K562 (cell line): ENCODE measurements around the gene ABLIM2. TPM values are rescaled to one million over a fixed set of nuclear protein-coding genes. Genes with fewer than 3 reads are reported as not detected.

Experiments used
- ATAC-seq: fragments of 200-7000 bp; cut with Tn5 transposase; 3 replicates; pipeline ENCODE4 v1.9.1; 2020; ENCODE audit warnings: moderate library complexity
- BruUV-seq: library from RNA; stranded (reverse); fragments of 400-500 nt; replicated peaks from 2 replicates; lab custom pipeline; 2021; lab: Mats Ljungman, UMichigan
- CTCF ChIA-PET: fragments of 300-600 bp; formaldehyde crosslinking; extraction: SDS; loops from one replicate; lab custom pipeline; 2021; ENCODE audit warnings: low intra/inter-chr PET ratio; lab: Yijun Ruan, JAX
- POLR2A ChIA-PET: fragments of 300-600, 350-650 bp; sonication (Branson Sonifier 250); formaldehyde crosslinking; extraction: SDS; loops from one replicate; lab custom pipeline; 2021; ENCODE audit warnings: antibody characterized with exemption, inconsistent platforms; lab: Yijun Ruan, JAX
- DNase-seq, 4 experiments: peaks; one replicate each; pipeline versions ENCODE4 v3.0.0 to v3.0.0-alpha.2; 2011 to 2018; ENCODE audit warnings: low spot score in 3 of 4, mixed read lengths in 3 of 4; ENCODE audit errors: extremely low read depth in 1 of 4
- FAIRE-seq: peaks from 2 replicates; lab custom pipeline; 2011; peaks lifted over from hg19 to GRCh38; lab: Jason Lieb, UNC
- H2AFZ ChIP-seq: 2 replicates; pipeline ENCODE4 v1.6.0; 2011; ENCODE audit warnings: low read depth, low read length, control low read depth, inconsistent platforms
- H3K27ac ChIP-seq: fragments of 200-600 bp; 3 replicates; pipeline ENCODE4 v1.8.0; 2011; ENCODE audit warnings: low read depth, mild to moderate bottlenecking, control low read depth, inconsistent platforms, low read length, moderate library complexity, mixed read lengths; ENCODE audit errors: extremely low read depth
- H3K27me3 ChIP-seq, 2 experiments: fragments of 300-600 bp in 1 of 2; 2 replicates in 1 of 2; 3 replicates in 1 of 2; pipeline versions ENCODE4 v1.6.0 to v1.8.0; 2011; ENCODE audit warnings: inconsistent platforms in 2 of 2, low read length in 2 of 2, mild to moderate bottlenecking in 1 of 2, mixed read lengths in 1 of 2, moderate library complexity in 1 of 2; ENCODE audit not compliant: control insufficient read depth in 2 of 2, insufficient read depth in 2 of 2
- H3K36me3 ChIP-seq: fragments of 300-600 bp; 3 replicates; pipeline ENCODE4 v1.8.0; 2011; ENCODE audit warnings: mild to moderate bottlenecking, low read length, inconsistent platforms; ENCODE audit not compliant: control insufficient read depth, insufficient read depth
- H3K4me1 ChIP-seq, 2 experiments: fragments of 200-600 bp in 1 of 2; replicated peaks in 1 of 2; 2 replicates in 1 of 2; 3 replicates in 1 of 2; pipeline versions ENCODE4 v1.5.1 to v1.8.0; 2011; ENCODE audit warnings: inconsistent platforms in 2 of 2, low read length in 2 of 2, mild to moderate bottlenecking in 1 of 2, mixed read lengths in 1 of 2, moderate library complexity in 1 of 2; ENCODE audit not compliant: control insufficient read depth in 2 of 2, insufficient read depth in 2 of 2
- H3K4me2 ChIP-seq: 2 replicates; pipeline ENCODE4 v1.6.1; 2011; ENCODE audit warnings: low read length, control low read depth, inconsistent platforms, mixed read lengths; ENCODE audit not compliant: insufficient read depth
- H3K4me3 ChIP-seq: fragments of 200-600 bp; sonication (generic), shearing (Covaris generic); 2 replicates; pipeline ENCODE4 v1.5.1; 2016; ENCODE audit warnings: control low read depth, inconsistent platforms
- H3K79me2 ChIP-seq: fragments of 200-600 bp; 3 replicates; pipeline ENCODE4 v1.8.0; 2011; ENCODE audit warnings: low read length, inconsistent platforms; ENCODE audit not compliant: control insufficient read depth, insufficient read depth
- H3K9ac ChIP-seq, 2 experiments: 2 replicates each; pipeline versions ENCODE4 v1.6.0 to v1.6.1; 2011; ENCODE audit warnings: low read depth in 2 of 2, low read length in 2 of 2, control low read depth in 1 of 2, inconsistent platforms in 1 of 2, mild to moderate bottlenecking in 1 of 2, mixed read lengths in 1 of 2; ENCODE audit not compliant: insufficient read depth in 1 of 2
- H3K9me1 ChIP-seq: one replicate; pipeline ENCODE4 v1.6.0; 2011; ENCODE audit warnings: inconsistent platforms, mild to moderate bottlenecking, low read length, moderate library complexity; ENCODE audit not compliant: control insufficient read depth, insufficient read depth
- H3K9me3 ChIP-seq: replicated peaks from 2 replicates; pipeline ENCODE4 v1.5.1; 2011; ENCODE audit warnings: low read depth, low read length, inconsistent platforms; ENCODE audit not compliant: control insufficient read depth, insufficient read depth
- H4K20me1 ChIP-seq: replicated peaks from 2 replicates; pipeline ENCODE4 v1.6.1; 2011; ENCODE audit warnings: low read length, inconsistent platforms, mixed read lengths; ENCODE audit not compliant: control insufficient read depth, insufficient read depth
- BHLHE40 ChIP-seq: IDR thresholded peaks from 2 replicates; pipeline ENCODE4 v1.6.1; 2011; ENCODE audit warnings: low read length, improper control_type of control experiment
- CREM ChIP-seq: IDR thresholded peaks from 2 replicates; pipeline ENCODE4 v1.6.1; 2014; ENCODE audit warnings: antibody characterized with exemption, low read depth
- DACH1 ChIP-seq: fragments of 450-650 bp; IDR thresholded peaks from 2 replicates; pipeline ENCODE4 v1.6.1; 2018; ENCODE audit not compliant: partially characterized antibody
- EGR1 ChIP-seq: fragments of 450-650 bp; conservative IDR thresholded peaks from 2 replicates; pipeline ENCODE4 v1.6.1; 2017; ENCODE audit warnings: mild to moderate bottlenecking
- MAFF ChIP-seq: IDR thresholded peaks from 2 replicates; pipeline ENCODE4 v1.6.1; 2012; ENCODE audit warnings: low read length, improper control_type of control experiment
- NFIX ChIP-seq: fragments of 250-450 bp; sonication (Bioruptor Pico); IDR thresholded peaks from 2 replicates; pipeline ENCODE4 v1.4.0; 2020; ENCODE audit warnings: low read depth, mild to moderate bottlenecking, moderate library complexity
- NR2C1 ChIP-seq, 2 experiments: fragments of 450-650 bp; IDR thresholded peaks; 2 replicates each; pipeline ENCODE4 v1.6.1; 2017; ENCODE audit warnings: mild to moderate bottlenecking in 2 of 2, antibody characterized with exemption in 1 of 2, inconsistent platforms in 1 of 2, missing compliant biosample characterization in 1 of 2, missing genetic modification characterization in 1 of 2
- POLR2G ChIP-seq: fragments of 200-400 bp; formaldehyde crosslinking; IDR thresholded peaks from 2 replicates; pipeline ENCODE4 v1.6.1; 2017; ENCODE audit warnings: low read depth, mild to moderate bottlenecking, antibody characterized with exemption, low read length, moderate library complexity
- PURB ChIP-seq: sonication (generic); formaldehyde crosslinking; IDR thresholded peaks from 2 replicates; pipeline ENCODE4 v1.9.0; 2021; ENCODE audit warnings: low read depth, mild to moderate bottlenecking, missing genetic modification reagents
- RB1 ChIP-seq: fragments of 450-650 bp; IDR thresholded peaks from 2 replicates; pipeline ENCODE4 v1.6.1; 2017; ENCODE audit warnings: low read depth, mild to moderate bottlenecking
- RHOXF2B ChIP-seq: fragments of 250-450 bp; sonication (Bioruptor Pico); conservative IDR thresholded peaks from 2 replicates; pipeline ENCODE4 v1.5.1; 2021
- SRSF7 ChIP-seq: fragments of 200-400 bp; formaldehyde crosslinking; optimal IDR thresholded peaks from 2 replicates; pipeline ENCODE3; 2017; ENCODE audit warnings: mild to moderate bottlenecking, low read depth, low read length
- TAL1 ChIP-seq: fragments of 450-650 bp; IDR thresholded peaks from 2 replicates; pipeline ENCODE4 v1.6.1; 2016; ENCODE audit warnings: mild to moderate bottlenecking
- ZBTB17 ChIP-seq: fragments of 450-650 bp; formaldehyde crosslinking; IDR thresholded peaks from 2 replicates; pipeline ENCODE4 v1.4.0; 2020; ENCODE audit warnings: mild to moderate bottlenecking
- WGBS: fragments of 100-300 bp; shearing (Covaris generic); methylation state at CpG from one replicate; pipeline ENCODE4 v1.1.6; 2016; ENCODE audit warnings: low coverage, mixed read lengths; ENCODE audit not compliant: insufficient coverage; ENCODE audit errors: missing lambda C conversion rate; 5-methylcytosine and 5-hydroxymethylcytosine counted together
- in situ Hi-C: fragments of 300-500 bp; cut with MboI; formaldehyde crosslinking; loops from 4 replicates; pipeline ENCODE4 v1.15.0; 2018; ENCODE audit warnings: inconsistent platforms, mixed read lengths
- intact Hi-C: fragments of 100-400 bp; cut with micrococcal nuclease; formaldehyde crosslinking; loops from 2 replicates; pipeline ENCODE4 v1.14.2; 2022
- polyA plus RNA-seq, 8 experiments: library from polyadenylated mRNA; depleted of rRNA in 4 of 8; stranded (reverse) in 5 of 8; unstranded in 3 of 8; fragments of >200 nt; fragmentation: Nextera tagmentation in 2 of 8; fragmentation: Illumina TruSeq in 1 of 8; extraction: Ambion mirVana in 2 of 8; extraction: Trizol in 1 of 8; gene quantifications; 2 replicates each; pipeline versions ENCODE4 v1.2.1 to v1.2.3, GENCODE V29; 2011 to 2014; ENCODE audit warnings: inconsistent platforms in 1 of 8, missing spikeins in 1 of 8
- total RNA-seq, 7 experiments: library from RNA; depleted of rRNA in 6 of 7; stranded (reverse); fragments of >200 nt in 6 of 7; fragmentation: Illumina TruSeq in 2 of 7; extraction: Trizol in 2 of 7; gene quantifications; 2 replicates each; pipeline versions ENCODE4 v1.2.1 to v1.2.3, GENCODE V29; 2011 to 2021; ENCODE audit warnings: low replicate concordance in 1 of 7
- TF ChIP-seq, protein P1 (sequence below): fragments of 450-650 bp; IDR thresholded peaks from 2 replicates; pipeline ENCODE4 v1.7.1; 2018; ENCODE audit warnings: mild to moderate bottlenecking, low read depth; ENCODE audit not compliant: partially characterized antibody

The ABLIM2 gene
- total and polyA plus RNA-seq, 9 of the 15 experiments (the other 6 are each of a cell fraction or from before 2014, with no cell fraction given): not detected

DNA sequence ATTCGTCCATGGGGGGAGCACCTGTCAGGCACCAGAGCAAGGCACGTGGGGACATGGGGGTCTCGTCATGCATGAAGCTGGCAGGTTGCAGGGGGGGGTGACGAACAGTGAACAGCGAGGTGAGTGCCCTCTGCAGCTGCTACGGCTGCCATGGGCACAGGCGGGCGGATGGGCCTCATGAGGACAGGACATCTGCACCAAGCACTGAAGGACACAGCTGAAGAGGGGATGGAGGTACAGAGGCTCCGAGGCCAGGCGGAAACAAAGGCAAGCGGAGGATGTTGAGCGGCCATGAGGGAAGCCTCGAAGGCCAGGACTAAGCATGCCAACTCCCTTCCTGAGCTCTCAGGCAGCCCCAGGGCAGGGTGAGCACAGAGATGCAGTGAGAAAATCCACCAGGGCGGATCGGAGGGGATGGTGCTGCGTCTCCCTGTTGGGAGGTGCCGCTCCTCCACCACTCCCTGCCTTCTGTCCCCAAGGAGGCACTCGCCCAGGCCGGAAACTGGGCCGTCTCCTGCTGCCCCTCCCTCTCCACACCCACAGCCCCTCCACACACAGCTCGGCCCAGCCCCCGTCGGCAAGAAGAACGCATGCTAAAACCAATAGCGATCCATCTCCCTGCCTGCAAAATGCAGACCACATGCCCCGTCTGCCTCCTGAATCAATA is 24.6 kb downstream of the ABLIM2 start:
- no peak for FAIRE-seq
- H3K4me3 ChIP-seq: no peak overlapping the region
- POLR2A ChIA-PET: no interaction called here
- no peak overlapping the region for H3K4me2 ChIP-seq
- H3K4me1 ChIP-seq: no peaks in the 10 kb centered on the region
- H2AFZ ChIP-seq: no peak overlapping the region
- no peaks in the 10 kb centered on the region for H3K79me2 ChIP-seq
- no peak for TF ChIP-seq MAFF
- TF ChIP-seq PURB (CRISPR knock-in tag): no peak
- no peak for TF ChIP-seq POLR2G
- TF ChIP-seq BHLHE40: no peak
- TF ChIP-seq DACH1: no peak
- TF ChIP-seq NR2C1 (IDR thresholded peaks at IDR 0.05): no peak
- TF ChIP-seq NR2C1 (tag; IDR thresholded peaks at IDR 0.05): no peak
- TF ChIP-seq, protein P1, sequence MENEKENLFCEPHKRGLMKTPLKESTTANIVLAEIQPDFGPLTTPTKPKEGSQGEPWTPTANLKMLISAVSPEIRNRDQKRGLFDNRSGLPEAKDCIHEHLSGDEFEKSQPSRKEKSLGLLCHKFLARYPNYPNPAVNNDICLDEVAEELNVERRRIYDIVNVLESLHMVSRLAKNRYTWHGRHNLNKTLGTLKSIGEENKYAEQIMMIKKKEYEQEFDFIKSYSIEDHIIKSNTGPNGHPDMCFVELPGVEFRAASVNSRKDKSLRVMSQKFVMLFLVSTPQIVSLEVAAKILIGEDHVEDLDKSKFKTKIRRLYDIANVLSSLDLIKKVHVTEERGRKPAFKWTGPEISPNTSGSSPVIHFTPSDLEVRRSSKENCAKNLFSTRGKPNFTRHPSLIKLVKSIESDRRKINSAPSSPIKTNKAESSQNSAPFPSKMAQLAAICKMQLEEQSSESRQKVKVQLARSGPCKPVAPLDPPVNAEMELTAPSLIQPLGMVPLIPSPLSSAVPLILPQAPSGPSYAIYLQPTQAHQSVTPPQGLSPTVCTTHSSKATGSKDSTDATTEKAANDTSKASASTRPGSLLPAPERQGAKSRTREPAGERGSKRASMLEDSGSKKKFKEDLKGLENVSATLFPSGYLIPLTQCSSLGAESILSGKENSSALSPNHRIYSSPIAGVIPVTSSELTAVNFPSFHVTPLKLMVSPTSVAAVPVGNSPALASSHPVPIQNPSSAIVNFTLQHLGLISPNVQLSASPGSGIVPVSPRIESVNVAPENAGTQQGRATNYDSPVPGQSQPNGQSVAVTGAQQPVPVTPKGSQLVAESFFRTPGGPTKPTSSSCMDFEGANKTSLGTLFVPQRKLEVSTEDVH: no peak
- no peak for TF ChIP-seq SRSF7
- TF ChIP-seq RHOXF2B (CRISPR knock-in tag): no peak
- no peak for TF ChIP-seq ZBTB17 (CRISPR knock-in tag)
- TF ChIP-seq TAL1: no peak
- TF ChIP-seq EGR1: no peak
- no peak for TF ChIP-seq RB1
- no peak for TF ChIP-seq NFIX (CRISPR knock-in tag)
- TF ChIP-seq CREM: no peak
- TF ChIP-seq, all 486 proteins: peak for 0
- Histone ChIP-seq H3K9me1 (no peaks in the 10 kb centered on the region), H3K9me3 (no peaks in the 10 kb centered on the region), H4K20me1 (0 out of 2 replicates have a peak, but pooled peaks cover 10% of the 10 kb centered on the region), H3K27ac (no peak overlapping the region), H3K9ac (no peak overlapping the region), H3K27me3 (peaks cover 12 to 88% of the 10 kb centered on the region in 2 experiments; a peak in 3 of 5 replicates), H3K36me3 (no peaks in the 10 kb centered on the region)
- CTCF ChIA-PET: no interaction called here
- no peak for ATAC-seq
- in situ Hi-C loops: no loop called here
- no peak for DNase-seq
- WGBS: 1% methylated on average over 24 of the region's 26 CpGs
- no TSS peak for BruUV-seq
- intact Hi-C loops: no loop called here
